Kidney epithelial cell (primary cell): ENCODE measurements around the gene CYB561D1. TPM values are rescaled to one million over a fixed set of nuclear protein-coding genes. Genes with fewer than 3 reads are reported as not detected.

Experiments
- DNase-seq: peaks from one replicate; pipeline ENCODE4 v3.0.0-alpha.2; 2010; ENCODE audit warnings: low read depth
- H3K27me3 ChIP-seq: 2 replicates; pipeline ENCODE4 v1.6.0; 2011; ENCODE audit warnings: low read length; ENCODE audit not compliant: control insufficient read depth, insufficient read depth
- H3K36me3 ChIP-seq: 2 replicates; pipeline ENCODE4 v1.5.1; 2011; ENCODE audit warnings: low read length; ENCODE audit not compliant: control insufficient read depth, insufficient read depth
- H3K4me3 ChIP-seq: 2 replicates; pipeline ENCODE4 v1.5.1; 2011; ENCODE audit warnings: low read depth, mild to moderate bottlenecking, control low read depth, low read length
- total RNA-seq: library from RNA; depleted of rRNA; stranded (reverse); fragments of >200 nt; gene quantifications from 2 replicates; pipeline ENCODE4 v1.2.3, GENCODE V29; 2015
- TF ChIP-seq, protein P1 (sequence below): IDR thresholded peaks from 2 replicates; pipeline ENCODE4 v1.5.1; 2011; ENCODE audit warnings: mild to moderate bottlenecking, moderate library complexity, low read length, control low read depth, inconsistent platforms; ENCODE audit not compliant: insufficient read depth, poor library complexity, severe bottlenecking

The CYB561D1 gene
- total RNA-seq, 1 donor from 2014 or later = 13.0 TPM

DNA sequence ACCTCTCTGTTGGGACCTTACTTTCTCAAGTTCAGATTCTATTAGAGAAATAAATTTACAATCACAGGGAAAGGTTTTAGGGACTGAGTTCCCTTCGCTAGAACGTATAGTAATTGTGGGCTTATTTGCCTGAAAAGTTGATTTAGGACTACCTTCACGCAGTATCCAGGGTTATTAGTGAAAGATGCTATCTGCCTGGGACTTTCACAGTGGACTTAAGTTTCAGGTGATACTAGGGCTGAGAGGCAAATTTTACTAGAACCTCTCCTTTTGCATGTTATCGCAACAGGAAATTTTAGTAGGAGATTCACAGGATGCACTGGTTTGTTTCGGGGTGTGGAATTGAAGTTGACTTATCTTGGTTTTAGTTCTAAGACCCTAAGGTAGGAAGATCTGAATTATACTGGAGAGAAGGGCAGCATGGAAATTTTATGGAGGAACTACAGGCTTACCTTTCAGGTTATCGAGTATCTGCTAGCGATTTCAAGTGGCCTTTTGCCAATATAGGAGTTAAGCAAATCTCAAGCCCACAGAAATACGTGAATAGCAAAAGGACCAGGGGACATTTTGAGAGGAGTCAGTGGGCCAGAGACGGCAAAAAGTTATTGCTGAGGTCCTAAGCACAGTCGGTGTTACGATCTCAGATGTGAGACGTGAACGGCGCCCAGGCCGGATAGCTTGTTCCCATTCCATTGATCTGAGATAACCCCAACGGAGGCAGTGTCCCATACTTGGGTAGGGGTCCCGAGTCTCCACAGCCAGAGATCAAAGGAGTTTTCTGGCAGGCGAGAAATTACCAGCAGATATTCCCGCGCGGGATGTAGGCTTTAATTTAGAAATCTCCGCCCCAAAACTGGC is 53.8 kb downstream of the CYB561D1 start:
- Histone ChIP-seq H3K4me3 (peak overlapping the region; percentile 90), H3K36me3 (no peaks in the 10 kb centered on the region), H3K27me3 (no peaks in the 10 kb centered on the region)
- no peak for DNase-seq
- TF ChIP-seq, protein P1, sequence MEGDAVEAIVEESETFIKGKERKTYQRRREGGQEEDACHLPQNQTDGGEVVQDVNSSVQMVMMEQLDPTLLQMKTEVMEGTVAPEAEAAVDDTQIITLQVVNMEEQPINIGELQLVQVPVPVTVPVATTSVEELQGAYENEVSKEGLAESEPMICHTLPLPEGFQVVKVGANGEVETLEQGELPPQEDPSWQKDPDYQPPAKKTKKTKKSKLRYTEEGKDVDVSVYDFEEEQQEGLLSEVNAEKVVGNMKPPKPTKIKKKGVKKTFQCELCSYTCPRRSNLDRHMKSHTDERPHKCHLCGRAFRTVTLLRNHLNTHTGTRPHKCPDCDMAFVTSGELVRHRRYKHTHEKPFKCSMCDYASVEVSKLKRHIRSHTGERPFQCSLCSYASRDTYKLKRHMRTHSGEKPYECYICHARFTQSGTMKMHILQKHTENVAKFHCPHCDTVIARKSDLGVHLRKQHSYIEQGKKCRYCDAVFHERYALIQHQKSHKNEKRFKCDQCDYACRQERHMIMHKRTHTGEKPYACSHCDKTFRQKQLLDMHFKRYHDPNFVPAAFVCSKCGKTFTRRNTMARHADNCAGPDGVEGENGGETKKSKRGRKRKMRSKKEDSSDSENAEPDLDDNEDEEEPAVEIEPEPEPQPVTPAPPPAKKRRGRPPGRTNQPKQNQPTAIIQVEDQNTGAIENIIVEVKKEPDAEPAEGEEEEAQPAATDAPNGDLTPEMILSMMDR = no peak

DNA sequence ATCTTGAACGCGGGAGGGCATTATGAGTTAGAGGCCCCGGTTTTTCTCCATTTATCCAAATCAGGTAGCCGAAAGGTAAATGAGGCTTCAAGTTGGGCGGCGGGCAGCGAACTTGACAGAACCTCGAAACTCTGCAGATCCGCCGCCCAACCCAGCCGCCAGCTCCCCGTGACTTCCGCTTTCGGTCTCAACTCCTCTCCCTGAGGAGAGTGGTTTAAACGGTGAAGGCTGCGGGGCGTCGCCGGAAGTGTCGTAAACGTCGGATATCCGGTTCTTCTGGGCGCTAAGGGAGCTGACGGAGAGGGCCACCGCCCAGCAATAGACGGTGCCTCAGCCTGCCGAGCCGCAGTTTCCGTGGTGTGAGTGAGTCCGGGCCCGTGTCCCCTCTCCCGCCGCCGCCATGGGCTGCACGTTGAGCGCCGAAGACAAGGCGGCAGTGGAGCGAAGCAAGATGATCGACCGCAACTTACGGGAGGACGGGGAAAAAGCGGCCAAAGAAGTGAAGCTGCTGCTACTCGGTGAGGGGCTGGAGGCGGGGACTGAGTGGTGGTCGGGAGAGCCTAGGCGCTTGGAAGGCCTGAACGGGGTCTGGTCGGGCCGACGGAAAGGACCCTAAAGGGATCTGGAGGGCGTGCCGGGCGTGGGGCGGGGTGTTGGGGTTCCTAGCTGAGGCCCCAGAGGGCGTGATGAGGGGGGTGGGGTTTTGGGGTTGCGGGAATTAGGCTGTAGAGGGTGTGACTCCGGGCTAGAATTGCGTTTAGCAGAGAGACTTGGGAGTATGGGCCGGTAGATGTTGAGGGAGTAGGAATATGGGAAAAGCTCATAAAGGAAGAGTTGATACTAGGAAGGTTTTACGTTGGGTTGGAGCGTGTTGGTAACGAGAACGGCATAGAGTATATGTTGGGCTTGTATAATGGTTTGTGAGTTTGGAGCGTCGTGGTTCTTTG is 54.7 kb downstream of the CYB561D1 start, which contains the start of gene GNAI3:
GNAI3 (plus strand) TSS at position 295 of the 947 bp plus-strand sequence; CDS start at position 401, 106 bp downstream.
- DNase-seq = peak; percentile 85
- Histone ChIP-seq H3K4me3 (peak within 1 kb of the TSS; percentile 90), H3K27me3 (no peaks in the 10 kb centered on the region), H3K36me3 (no peaks in the 10 kb centered on the region)
- TF ChIP-seq, protein P1 = no peak

Other genes starting within 250 kb of the CYB561D1 start
- gene CELSR2, start 244.6 kb upstream of the CYB561D1 start, total RNA-seq = 18.1 and 19.4 TPM in 2 replicates
- 5.5 and 8.2 TPM in 2 replicates for gene PSRC1, start 210.9 kb upstream of the CYB561D1 start, total RNA-seq
- gene MYBPHL, start 187.1 kb upstream of the CYB561D1 start, total RNA-seq = not detected in 2 replicates
- gene SORT1, start 96.2 kb upstream of the CYB561D1 start, total RNA-seq = 63.5 and 65.2 TPM in 2 replicates
- gene PSMA5, start 67.6 kb upstream of the CYB561D1 start, total RNA-seq = 65.7 and 73.7 TPM in 2 replicates
- 0.14 and 1.2 TPM in 2 replicates for gene SYPL2, start 27.5 kb upstream of the CYB561D1 start, total RNA-seq
- 6.7 and 8.3 TPM in 2 replicates for gene ATXN7L2, start 10.2 kb upstream of the CYB561D1 start, total RNA-seq
- gene AMIGO1, start 15.6 kb downstream of the CYB561D1 start, total RNA-seq = 2.8 and 3.0 TPM in 2 replicates
- gene GPR61, start 45.8 kb downstream of the CYB561D1 start, total RNA-seq = not detected in 2 replicates
- gene GNAI3, start 54.5 kb downstream of the CYB561D1 start, total RNA-seq = 11.3 and 11.9 TPM in 2 replicates
- gene GNAT2, start 125.5 kb downstream of the CYB561D1 start, total RNA-seq = not detected in 2 replicates
- gene AMPD2, start 125.7 kb downstream of the CYB561D1 start, total RNA-seq = 51.2 and 65.7 TPM in 2 replicates
- 12.7 and 16.2 TPM in 2 replicates for gene GSTM4, start 162.0 kb downstream of the CYB561D1 start, total RNA-seq
- gene GSTM2, start 174.0 kb downstream of the CYB561D1 start, total RNA-seq = 3.8 and 5.0 TPM in 2 replicates
- gene GSTM1, start 193.7 kb downstream of the CYB561D1 start, total RNA-seq = 9.7 and 16.3 TPM in 2 replicates
- gene GSTM5, start 218.2 kb downstream of the CYB561D1 start, total RNA-seq = not detected in 2 replicates
- gene GSTM3, start 246.9 kb downstream of the CYB561D1 start, total RNA-seq = 30.3 and 31.8 TPM in 2 replicates